Inferior parietal cortex (tissue), 1 donor: ENCODE data around the gene GRM5.

Experiments
- DNase-seq: peaks from one replicate; pipeline ENCODE4 v3.0.0-alpha.2; 2016; ENCODE audit errors: extremely low spot score

GRM5 gene

DNA sequence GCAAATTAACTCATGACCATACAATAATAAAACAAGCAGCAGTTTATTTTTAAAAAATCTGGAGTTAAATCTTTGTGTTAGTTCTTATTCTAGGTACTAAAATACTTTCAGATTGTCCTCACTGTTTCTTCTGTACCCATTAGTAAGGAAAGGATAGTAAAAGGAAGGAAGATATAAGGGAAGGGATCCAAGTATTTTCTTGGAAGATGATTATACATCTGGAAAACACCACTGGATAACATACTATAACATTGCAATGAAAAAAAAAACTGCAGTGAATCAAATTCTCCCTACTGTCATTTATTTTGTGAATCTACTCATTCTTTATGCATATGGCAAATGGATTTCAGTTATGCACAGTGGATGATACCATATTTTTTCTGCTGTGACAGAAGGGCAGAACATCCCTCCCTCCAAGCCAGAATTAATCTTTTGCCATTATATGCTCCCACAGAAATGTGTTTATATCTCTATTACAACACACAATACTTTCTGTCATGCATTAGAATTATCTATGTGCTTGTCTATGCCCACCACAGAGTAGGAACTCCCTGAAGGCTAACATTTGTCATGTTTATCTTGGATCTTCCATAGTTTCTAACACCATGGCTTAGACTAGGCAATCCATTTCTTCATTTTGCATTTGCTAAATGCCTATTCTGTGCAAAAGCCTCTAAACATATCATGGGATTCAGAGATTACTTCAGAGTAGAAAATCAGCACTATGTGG, 446.0 kb downstream of the GRM5 start:
- DNase-seq, result no peak

- DNase-seq, result no peak
Measured at GRCh38 chr11:88619071-88619425, 446.7 kb downstream of the GRM5 start.

GRCh38 chr11:88618327-88619070, 447.3 kb downstream of the GRM5 start:
- DNase-seq, result no peak

DNA sequence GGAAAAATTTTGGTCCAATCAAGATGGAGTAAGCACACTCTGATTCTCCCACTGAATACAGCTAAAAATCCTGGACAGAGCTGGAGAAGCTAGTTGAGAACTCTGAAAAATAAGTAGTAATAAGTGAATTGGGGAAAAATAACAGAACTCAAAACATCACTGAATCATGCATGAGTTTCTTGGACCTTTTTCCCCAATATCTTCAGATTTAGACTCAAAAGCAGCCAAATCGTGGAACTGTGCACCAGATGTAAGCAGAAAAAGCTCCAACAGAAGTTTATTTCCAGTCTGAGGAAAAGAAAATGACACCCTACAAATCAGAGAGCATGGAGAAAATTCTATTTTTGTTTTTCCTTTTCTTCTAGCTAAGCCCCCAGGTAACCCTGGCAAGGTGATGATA, 448.6 kb downstream of the GRM5 start:
- no peak for DNase-seq

- DNase-seq, result no peak
Measured at GRCh38 chr11:88604260-88604659, 461.5 kb downstream of the GRM5 start.

DNA sequence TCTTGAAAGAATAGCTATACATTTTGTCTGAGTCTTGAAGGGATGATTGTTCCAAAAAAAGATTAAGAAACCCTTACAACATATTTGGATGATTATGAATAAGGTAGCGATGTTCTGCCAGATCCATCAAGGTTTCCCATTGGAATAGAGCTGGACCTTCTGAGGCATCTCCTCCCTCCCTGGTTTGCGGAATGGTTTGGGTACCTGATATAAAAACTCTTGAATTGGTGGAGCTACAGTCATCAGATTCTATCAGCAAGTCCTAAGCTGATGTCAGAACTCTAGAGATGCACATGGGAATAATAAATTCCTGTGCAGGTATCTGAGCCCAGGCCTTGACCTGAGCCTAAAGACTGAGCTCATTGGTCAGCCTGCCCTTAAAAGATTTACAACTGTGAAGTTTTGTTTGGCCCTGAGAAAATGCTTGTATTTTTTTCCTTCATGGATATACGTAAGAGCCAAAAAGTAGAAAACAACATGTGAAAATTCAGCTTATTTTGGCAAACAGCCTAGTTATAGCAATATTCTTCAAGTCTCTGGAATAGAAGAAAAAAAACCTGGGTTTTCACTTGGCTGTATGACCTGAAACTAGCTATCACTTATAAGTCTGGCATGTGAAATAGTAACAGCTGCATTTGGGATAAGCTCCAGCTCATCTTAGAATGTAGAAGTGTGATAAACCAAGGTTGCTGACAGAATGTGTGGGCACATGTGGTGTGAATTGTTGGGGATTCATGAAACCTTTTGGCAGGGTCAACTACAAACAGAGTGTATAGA, 462.5 kb downstream of the GRM5 start:
- DNase-seq, result no peak

DNA sequence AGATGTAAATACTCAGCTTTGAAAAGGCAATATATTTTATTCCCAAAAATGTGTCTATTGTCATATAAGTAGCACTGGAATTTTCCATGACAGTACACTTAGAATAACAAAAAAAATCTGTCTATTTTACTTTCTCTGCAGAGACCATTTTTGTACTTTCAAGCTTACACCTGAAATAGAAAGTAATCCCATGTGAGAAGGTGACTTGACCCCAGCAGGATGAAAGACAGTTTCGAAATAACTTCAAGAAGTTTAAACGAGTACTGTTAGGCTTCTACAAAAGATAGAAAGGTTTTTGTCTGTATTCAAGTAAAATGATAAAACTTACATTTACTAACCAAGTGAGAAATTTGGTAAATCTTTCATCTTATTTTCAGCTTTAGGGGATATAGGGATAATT, 468.4 kb downstream of the GRM5 start:
- no peak for DNase-seq

DNA sequence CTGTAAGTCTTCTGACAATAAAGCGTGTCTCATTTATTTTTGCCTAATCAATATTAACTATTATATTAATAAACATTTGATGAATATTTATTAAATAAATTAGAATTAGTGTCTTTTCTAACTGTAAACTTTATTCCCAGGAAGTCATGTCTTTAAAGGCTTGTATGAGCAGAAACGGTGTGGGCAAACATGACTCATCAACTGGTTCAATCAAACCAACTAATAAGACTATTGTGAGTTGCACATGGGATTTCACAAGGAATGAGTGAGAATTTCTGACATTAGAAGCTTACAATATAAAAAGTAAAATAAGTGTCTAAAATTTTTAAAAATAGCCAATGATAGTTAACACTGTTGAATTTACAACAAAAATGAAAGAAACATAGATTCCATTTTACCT, 469.0 kb downstream of the GRM5 start:
- no peak for DNase-seq

- DNase-seq, result no peak
Measured at GRCh38 chr11:88594274-88594950, 471.4 kb downstream of the GRM5 start.

DNA sequence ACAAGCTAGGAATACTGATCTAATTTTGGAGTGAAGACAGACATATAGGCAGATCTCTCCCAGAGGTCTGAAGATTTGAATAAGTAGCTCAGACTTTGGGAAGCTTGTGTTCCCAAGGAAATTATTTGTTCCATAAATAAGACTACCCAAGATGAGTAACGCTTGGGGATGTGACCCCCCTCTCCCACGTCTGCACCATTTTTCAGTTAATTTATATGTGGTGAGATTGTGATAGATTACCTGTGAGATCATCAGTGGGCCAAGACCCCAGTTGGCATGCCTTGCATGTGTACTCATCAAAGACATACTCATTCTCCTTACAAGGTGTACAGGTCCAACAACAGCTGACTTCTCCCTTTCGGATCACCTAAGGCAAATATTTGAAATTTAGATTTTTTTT, 475.4 kb downstream of the GRM5 start:
- DNase-seq, result no peak

GRCh38 chr11:88583251-88583650, 482.5 kb downstream of the GRM5 start:
- no peak for DNase-seq

- DNase-seq, result no peak
Measured at GRCh38 chr11:88579466-88579865, 486.3 kb downstream of the GRM5 start.

DNA sequence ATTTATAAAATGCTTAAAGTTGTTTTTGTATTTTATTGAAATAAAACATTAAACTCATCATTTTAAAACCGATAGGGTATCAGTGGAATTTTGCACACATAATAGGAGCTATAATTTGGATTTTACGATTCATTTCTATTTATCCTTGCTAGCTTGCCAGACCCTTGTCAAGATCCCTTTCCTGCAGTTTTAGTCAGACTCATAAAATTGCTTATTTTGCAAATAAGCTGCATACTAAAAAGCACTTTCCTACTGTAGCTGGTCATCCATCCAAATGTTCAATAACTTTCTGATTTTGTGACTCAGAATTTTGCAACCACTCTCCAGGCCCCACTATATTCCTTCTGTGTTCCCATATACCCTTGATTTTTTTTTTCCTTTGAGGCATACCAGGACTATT, 489.0 kb downstream of the GRM5 start:
- DNase-seq, result no peak

DNA sequence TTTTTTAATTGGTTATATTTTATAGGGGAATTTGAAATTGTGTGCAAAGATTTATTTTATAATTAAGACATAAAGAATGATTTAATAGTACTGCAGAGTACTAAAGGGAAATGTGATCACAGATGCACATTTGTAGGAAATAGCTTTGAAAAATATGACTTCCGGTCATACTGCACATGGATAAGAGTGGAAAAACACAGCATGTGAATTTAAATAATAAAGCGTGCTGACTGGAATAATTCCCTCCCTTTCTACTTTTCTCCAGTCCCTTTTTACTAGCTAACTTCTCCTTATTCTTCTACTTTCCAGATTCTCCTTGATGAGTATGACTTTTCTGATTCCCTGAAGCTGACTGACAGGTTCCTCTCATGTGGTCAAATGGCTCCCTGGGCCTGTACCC, 489.9 kb downstream of the GRM5 start:
- DNase-seq, result no peak

- no peak for DNase-seq
Measured at GRCh38 chr11:88569342-88569741, 496.4 kb downstream of the GRM5 start.

DNA sequence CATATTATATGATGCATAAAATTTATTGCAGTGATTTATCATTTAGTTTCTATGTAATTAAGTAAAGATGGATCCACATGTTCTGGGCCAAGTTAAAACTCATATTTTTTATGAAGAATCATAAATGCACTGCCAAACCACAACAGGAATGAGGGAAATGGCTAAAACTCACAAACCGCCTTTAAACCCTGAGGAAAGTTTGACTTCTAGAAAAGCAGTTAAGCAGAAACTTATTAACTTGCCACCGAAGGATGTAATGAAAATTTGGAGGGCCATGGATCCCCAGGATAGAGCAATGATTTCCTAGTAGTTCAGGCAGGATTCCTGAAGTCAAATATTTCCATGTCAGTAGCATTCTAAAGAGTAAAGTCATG, 510.0 kb downstream of the GRM5 start:
- no peak for DNase-seq

DNA sequence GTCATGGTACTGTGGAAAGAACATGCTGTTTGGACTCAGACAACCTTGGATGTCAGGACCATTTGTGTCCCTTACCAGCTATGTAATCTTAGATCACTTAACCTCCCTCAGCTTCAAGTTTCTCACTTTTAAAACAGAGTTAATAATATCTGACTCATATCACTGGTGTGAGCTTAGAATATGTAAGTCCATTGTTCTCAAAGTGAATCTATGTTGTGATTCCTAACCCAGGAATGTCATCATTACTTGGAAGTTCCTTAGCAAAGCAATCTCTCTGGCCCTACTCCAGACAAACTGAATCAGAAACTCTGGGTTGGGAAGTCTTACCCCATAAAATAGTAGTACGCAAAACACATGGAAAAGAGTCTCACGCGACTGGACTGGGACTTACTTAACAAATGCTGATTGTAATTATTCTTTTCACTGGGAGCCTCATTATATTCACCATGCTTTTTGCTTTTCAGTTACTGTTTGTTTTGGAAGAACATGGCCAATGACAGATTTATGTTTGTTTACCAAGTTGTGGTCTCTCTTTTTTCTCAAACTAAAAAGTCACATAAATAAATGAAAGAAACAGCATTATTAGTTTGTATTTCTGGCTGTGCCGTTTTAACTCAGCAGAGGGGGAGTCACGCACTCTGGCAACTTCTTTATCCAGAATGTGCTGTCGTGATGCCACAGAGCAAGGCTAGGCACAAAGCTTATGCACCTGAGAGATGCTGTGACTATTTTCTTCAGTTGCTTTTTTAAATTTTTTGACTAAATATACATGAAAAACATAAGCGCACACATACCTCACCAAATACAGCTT, 510.6 kb downstream of the GRM5 start:
- no peak for DNase-seq

DNA sequence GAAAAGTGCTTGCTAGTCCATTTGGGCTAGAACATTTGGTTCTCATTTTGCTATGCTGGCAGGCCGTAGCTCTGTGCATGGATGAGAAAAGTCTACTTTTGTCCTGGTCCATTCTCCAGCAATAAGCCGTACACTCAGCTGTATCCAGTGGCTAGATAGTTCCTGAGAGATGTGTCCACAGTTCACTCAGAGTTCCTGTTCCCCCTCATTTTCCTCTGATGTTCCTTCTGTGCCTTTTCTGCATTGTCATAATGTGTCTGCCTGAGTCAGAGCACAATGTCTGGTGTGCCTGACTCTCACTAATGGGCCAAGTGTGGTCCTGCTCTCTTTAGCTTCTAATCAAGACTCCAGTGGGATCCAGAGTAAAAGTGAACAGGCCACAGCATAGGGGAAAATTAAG, 512.6 kb downstream of the GRM5 start:
- no peak for DNase-seq

GRCh38 chr11:88552379-88553062, 513.3 kb downstream of the GRM5 start:
- DNase-seq, result no peak

- DNase-seq, result no peak
Measured at GRCh38 chr11:88544656-88545280, 521.0 kb downstream of the GRM5 start.
